COR-L47 (cell line): ENCODE measurements around the gene BSPRY.

Experiments
- DNase-seq: peaks from one replicate; lab custom pipeline; 2025; lab: John Stamatoyannopoulos, UW

The BSPRY gene

DNA sequence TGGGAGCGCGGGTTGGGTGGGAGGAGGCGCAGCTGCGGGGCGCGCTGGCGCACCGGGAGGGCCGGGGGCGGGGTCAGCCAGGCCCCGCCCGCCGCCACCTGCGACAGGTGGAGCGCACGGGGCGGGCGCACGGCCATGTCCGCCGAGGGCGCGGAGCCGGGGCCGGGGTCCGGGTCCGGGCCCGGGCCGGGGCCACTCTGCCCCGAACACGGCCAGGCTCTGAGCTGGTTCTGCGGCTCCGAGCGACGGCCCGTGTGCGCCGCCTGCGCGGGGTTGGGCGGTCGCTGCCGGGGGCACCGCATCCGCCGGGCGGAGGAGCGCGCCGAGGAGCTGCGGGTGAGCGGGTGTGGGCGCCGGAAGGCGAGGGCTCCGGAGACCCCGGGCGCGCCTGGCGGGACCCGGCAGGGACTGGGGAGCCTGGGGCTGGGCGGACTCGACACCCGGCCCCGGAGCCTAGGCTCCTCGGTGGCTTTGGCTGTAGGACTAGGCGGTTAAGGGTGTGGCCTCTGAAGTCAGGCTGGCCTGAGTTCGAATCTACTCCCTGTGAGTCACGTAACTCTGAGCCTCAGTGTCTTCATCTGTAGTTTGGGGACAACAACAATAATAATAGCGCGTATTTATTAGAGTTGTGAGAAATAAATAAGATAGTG lies at the start of gene BSPRY:
Gene BSPRY, plus strand, starts transcription at position 97 of the 650 bp plus-strand sequence. Its CDS starts 39 bp downstream, at position 136.
- DNase-seq = no peak

DNA sequence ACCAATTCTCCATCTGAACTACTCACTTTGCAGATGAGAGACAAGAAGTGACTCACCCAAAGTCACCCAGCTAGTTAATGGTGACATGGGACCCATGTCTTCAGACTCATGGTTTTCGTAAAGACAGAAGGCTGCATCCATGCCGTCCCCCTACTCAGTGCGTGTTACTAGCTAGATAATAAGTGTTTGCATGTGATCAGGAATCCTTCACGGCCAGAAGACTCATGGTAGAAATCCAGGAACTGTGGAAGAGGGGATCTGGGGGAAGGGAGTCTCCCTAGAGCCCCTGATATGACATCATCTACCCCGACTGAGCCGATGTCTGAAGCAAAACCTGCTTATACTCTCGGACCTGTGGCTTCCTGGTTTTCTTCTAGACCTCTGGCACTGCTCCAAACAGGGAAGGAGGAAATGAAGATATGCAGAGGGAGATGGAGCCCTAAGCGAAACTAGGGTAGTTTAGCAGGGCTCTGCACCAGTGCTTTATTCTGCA lies 49.5 kb upstream of the BSPRY start:
- DNase-seq = no peak

DNA sequence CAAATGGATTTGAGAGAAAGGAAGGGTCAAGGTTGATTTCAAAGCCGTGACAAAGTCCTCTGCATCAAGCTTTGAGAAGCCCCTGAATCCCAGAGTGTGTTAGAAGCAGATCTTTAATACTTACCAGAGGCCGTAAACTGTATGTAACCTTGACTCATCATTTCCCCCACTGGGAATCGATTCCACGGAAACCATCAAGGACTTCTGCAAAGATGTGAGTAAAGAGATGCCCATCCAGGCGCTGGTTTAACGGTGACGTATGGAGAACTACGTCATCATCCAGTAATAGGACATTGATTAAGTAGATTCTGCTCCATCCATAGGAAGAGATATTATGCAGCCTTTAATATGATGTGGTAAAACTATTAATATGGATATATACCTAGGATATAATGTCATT lies 47.8 kb upstream of the BSPRY start:
- DNase-seq = no peak

GRCh38 chr9:113302792-113303418 lies 46.4 kb upstream of the BSPRY start, which contains the start of gene RNF183:
RNF183 (minus strand) TSS chr9:113303376; CDS start chr9:113298184, 5,192 bp downstream.
- no peak for DNase-seq

- DNase-seq = no peak
These were observed 42.8 kb upstream of the BSPRY start for GRCh38 chr9:113306566-113306965.

DNA sequence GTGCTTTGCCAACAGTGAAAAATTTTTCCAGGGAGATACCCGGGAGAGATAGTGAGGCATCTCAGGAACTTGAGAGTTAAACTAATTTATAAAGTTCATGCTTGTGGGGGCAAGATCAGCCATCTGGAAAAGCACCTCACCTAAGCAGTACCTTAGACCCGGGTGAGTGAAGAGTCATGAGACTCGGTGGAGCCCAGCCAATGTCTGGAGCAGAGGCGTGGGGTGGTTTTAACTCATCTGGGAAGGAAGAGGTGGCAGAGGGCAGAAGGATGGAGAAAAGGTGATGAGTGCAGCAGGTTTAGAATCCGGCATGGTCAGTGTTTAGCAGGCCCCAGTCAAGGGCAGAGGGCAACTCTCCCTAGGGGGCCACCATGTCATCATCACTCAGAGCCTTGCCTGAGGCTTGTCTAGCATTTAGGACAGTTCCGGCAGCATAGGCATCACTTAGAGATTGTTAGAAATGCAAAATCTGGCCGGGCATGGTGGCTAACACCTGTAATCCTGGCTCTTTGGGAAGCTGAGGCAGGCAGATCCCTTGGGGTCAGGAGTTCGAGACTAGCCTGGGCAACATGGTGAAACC lies 41.9 kb upstream of the BSPRY start:
- no peak for DNase-seq

DNA sequence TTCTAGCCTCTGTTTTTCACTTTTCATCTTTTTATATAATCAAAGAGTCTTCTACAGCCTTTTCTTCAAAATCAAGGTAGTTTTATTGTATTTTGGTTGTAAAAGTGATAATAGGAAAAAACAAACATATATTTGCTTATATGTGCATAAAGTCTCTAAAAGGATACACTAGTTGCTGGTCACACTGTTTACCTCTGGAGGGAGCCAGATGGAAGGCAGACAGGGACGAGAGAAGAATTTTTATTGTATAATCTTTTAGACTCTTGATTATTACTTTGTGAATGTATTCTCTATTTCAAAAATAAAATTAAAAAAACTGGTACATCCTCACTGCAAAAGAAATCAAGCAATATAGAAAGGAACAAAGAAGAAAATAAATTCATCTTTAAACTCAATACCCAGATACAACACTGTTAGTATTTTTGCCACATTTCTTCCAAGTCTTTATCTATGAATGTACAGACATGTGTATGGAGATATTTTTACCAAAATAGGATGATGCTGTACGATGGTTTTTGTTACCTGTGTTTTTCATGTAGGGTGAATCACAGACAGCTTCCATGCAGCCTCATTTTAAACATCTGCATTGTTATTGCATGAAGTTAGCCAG lies 40.0 kb upstream of the BSPRY start:
- DNase-seq = no peak

DNA sequence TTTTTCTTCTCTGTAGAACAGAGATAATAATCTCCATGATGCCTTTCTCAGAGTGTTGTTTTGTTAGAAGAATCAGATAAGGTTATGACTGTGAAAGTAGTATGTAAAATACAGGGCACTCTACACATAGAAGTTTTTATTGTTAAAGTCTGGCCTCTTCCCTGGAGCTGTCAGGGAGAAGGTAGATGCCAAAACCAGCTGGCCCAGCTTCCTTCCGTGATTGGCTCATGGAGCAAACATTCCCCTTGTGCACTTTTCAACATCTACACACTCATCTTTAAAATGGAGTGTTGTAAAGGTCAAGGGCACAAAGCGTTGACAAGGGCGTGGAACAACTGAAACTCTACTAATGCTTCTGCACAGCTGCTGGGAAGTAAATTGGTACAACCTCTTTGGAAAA lies 38.8 kb upstream of the BSPRY start:
- no peak for DNase-seq

- DNase-seq = no peak
These were observed 37.4 kb upstream of the BSPRY start for GRCh38 chr9:113311961-113312360.

DNA sequence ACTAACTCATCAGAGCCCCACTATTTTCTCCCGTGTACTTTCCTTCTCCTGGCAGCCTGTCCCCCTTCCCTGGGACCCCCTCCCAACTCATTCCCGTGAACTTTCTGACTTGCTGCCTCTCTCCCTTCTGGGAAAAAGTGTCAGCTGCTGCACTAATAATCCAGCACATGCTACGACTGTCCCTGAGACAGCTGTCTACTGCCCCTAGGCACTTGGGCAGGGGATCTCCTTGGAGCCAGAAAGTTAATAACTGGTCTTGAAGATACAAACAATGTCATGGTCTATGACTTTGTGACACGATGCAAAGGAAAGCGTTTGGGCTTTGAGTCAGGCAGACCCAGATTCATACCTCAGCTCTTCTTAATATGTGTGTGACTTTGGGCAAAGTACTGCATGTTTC lies 36.1 kb upstream of the BSPRY start:
- DNase-seq = no peak

- no peak for DNase-seq
These were observed 34.1 kb upstream of the BSPRY start for GRCh38 chr9:113315231-113315630.

DNA sequence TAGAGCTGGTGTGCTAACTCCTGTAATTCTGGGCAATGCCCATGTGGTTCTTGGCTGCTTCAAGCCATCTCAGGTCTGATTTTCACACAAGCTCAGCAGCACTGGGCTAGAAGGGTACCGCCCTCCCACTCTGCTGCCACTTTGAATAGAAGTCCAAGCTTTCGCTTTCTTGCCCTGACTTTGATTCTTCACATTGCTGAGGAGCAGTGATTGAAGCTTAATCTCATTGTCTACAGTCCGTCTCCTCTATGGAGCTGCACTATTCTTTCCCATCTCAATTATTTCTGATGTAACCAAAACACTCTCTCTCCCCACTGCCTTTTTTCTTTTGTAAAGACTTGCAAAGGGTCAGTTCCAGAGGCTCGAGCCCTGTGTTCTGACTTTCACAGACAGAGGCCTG lies 33.3 kb upstream of the BSPRY start:
- no peak for DNase-seq

- no peak for DNase-seq
These were observed 31.6 kb upstream of the BSPRY start for GRCh38 chr9:113317777-113318176.

DNA sequence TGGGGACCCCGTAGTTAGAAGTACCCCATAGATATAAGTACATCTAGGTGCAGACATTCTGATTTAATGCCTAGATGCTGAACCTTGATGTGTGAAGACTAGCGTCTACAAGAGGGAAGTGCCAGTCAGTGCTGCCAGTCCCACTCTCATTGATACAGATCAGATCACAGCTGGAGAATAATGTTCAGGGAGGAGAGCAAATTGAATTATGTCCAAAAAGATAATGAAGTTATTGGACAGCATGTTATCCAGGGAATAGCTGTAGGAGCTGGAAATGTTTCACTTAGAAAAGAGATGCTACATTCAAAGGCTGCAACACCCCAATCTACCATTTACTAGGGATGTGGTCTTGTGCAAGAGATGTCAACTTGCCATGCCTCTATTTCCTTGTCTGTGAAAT lies 30.3 kb upstream of the BSPRY start:
- no peak for DNase-seq

GRCh38 chr9:113320051-113320450 lies 29.3 kb upstream of the BSPRY start:
- no peak for DNase-seq

DNA sequence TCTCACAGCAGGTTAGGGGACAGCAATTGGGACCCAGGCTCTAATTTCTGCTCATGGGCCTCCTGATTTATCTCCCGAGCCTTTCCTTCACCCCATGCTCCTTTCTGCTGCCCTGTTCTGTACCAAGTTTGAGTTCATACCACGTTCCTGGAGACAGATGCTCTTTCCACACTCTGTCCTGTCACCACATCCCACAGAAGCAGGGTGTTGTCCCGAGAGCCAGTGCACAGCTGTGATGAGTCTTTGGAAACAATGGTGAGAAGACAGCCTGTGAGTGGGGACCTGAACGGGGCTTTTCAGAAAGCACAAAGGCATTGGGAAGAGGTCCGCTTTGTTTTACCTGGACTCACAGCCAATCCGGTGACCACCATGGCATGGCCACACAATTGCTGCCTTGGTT lies 26.7 kb upstream of the BSPRY start:
- DNase-seq = no peak

GRCh38 chr9:113326230-113326629 lies 23.1 kb upstream of the BSPRY start:
- DNase-seq = no peak

DNA sequence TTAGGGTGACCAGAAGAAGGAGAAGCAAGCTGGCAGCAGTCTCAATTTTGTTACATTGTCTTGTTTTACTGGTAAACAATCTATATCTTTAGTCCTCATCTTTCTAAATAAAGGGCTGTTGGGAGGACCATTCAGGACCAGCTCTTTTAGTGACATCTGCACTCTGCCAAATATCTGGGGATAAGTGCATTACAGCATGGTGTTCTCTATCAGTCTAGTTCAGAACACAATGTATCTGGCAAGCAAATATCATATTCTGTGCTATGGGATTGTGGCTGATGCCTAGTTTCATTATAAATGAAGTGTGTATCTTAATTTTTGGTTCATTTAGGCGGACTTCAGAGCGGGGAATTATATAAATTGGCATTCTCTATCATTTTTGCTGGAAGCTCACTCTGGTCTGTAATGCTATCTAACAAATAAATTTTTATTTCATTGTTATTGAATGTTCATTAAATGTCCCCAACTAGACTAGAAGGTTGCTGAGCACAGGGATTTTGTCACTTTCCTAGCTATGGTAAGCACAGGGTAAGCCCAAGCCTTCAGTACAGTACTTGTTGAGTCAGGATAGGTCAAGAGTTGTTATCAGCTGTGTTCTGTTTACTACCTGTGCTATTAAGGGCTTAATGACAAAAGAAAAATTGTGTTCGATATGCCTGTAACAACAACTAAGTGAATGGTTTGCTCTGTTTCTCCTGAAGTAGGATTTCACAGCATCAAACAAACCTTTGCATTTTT lies 21.1 kb upstream of the BSPRY start:
- DNase-seq = no peak

DNA sequence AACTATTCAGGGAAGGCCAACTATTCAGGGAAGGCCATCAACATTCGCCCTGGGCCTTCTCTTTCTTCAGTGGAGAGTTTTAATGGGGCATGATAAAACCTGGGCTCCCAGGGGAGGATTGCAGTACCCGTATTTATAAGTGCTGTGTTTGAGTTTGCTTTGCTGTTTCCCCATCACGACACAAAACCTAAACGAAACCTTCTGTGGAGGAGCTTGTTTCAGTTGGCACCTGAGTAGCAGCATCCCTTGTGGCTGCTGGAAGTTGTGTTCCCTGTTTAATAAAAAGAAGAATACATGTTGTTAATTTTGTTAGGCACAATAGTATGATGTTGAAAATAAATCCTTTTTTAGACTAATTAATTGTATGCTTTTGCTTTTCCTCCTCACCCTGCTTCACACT lies 17.6 kb upstream of the BSPRY start:
- no peak for DNase-seq

GRCh38 chr9:113337714-113338113 lies 11.6 kb upstream of the BSPRY start:
- no peak for DNase-seq

GRCh38 chr9:113340011-113340699 lies 9.2 kb upstream of the BSPRY start, which contains the start of gene WDR31:
WDR31 (minus strand) TSS chr9:113340275; CDS start chr9:113332022, 8,253 bp downstream.
- DNase-seq = peak; percentile 83
